RWPE1 (cell line): ENCODE results near the gene RNF103.

Experiments used
- CTCF ChIA-PET: fragments of 350-600 bp; sonication (Branson Sonifier 250); formaldehyde crosslinking; extraction: SDS; loops from one replicate; lab custom pipeline; 2021; lab: Yijun Ruan, JAX
- POLR2A ChIA-PET: fragments of 400-600 bp; formaldehyde crosslinking; extraction: SDS; loops from one replicate; lab custom pipeline; 2020; ENCODE audit warnings: antibody characterized with exemption; ENCODE audit not compliant: low non-redundant PET; lab: Yijun Ruan, JAX
- DNase-seq: peaks from one replicate; pipeline ENCODE4 v3.0.0; 2012; ENCODE audit warnings: low spot score
- H3K27ac ChIP-seq: fragments of 450-650 bp; 2 replicates; pipeline ENCODE4 v1.5.1; 2017
- CTCF ChIP-seq: fragments of 450-650 bp; conservative IDR thresholded peaks from 2 replicates; pipeline ENCODE4 v1.5.1; 2017; ENCODE audit warnings: low read depth, mild to moderate bottlenecking

RNF103 gene

GRCh38 chr2:86636842-86637241 lies 13.2 kb upstream of the RNF103 start:
- DNase-seq: no peak
- H3K27ac ChIP-seq: no peak overlapping the region
- POLR2A ChIA-PET: no interaction called here
- CTCF ChIA-PET: interaction anchor here (0.6 kb wide), 1 partner anchor 18 kb away, joined by 3 read pairs; no protein-coding TSS in a partner anchor
- TF ChIP-seq CTCF: no peak

- TF ChIP-seq CTCF: no peak
- no peak overlapping the region for H3K27ac ChIP-seq
- ChIA-PET CTCF (no interaction called here), POLR2A (no interaction called here)
- DNase-seq: no peak
These were observed 10.7 kb upstream of the RNF103 start for GRCh38 chr2:86634352-86634751.

- DNase-seq: no peak
- no peak overlapping the region for H3K27ac ChIP-seq
- ChIA-PET CTCF (interaction anchor here (0.6 kb wide), 2 partner anchors 17 to 58 kb away, joined by 3 read pairs; no protein-coding TSS in a partner anchor), POLR2A (interaction anchor here (0.6 kb wide), 1 partner anchor 10 kb away, joined by 3 read pairs; no protein-coding TSS in a partner anchor)
- no peak for TF ChIP-seq CTCF
These were observed 9.5 kb upstream of the RNF103 start for GRCh38 chr2:86633155-86633651.

- ChIA-PET POLR2A (interaction anchor here (0.6 kb wide), 1 partner anchor 10 kb away, joined by 3 read pairs; no protein-coding TSS in a partner anchor), CTCF (interaction anchor here (0.6 kb wide), 1 partner anchor 17 kb away, joined by 3 read pairs; no protein-coding TSS in a partner anchor)
- no peak overlapping the region for H3K27ac ChIP-seq
- no peak for DNase-seq
- TF ChIP-seq CTCF: no peak
These were observed 9.0 kb upstream of the RNF103 start for GRCh38 chr2:86632672-86633071.

- no peak for DNase-seq
- H3K27ac ChIP-seq: no peak overlapping the region
- CTCF ChIA-PET: no interaction called here
- no peak for TF ChIP-seq CTCF
- POLR2A ChIA-PET: no interaction called here
These were observed 8.3 kb upstream of the RNF103 start for GRCh38 chr2:86631846-86632485.

- ChIA-PET POLR2A (no interaction called here), CTCF (interaction anchor here (0.6 kb wide), 1 partner anchor 37 kb away, joined by 4 read pairs; no protein-coding TSS in a partner anchor)
- H3K27ac ChIP-seq: no peak overlapping the region
- TF ChIP-seq CTCF: no peak
- no peak for DNase-seq
These were observed 4.4 kb upstream of the RNF103 start for GRCh38 chr2:86628091-86628522.
